GM12891 (cell line): ENCODE data around the gene NISCH.

Experiments
- POLR2A ChIP-seq: IDR thresholded peaks from 2 replicates; pipeline ENCODE4 v1.6.1; 2011; ENCODE audit warnings: low read depth, low read length, control low read depth
- TAF1 ChIP-seq: IDR thresholded peaks from 2 replicates; pipeline ENCODE4 v1.6.1; 2011; ENCODE audit warnings: low read depth, low read length, control low read depth

DNA sequence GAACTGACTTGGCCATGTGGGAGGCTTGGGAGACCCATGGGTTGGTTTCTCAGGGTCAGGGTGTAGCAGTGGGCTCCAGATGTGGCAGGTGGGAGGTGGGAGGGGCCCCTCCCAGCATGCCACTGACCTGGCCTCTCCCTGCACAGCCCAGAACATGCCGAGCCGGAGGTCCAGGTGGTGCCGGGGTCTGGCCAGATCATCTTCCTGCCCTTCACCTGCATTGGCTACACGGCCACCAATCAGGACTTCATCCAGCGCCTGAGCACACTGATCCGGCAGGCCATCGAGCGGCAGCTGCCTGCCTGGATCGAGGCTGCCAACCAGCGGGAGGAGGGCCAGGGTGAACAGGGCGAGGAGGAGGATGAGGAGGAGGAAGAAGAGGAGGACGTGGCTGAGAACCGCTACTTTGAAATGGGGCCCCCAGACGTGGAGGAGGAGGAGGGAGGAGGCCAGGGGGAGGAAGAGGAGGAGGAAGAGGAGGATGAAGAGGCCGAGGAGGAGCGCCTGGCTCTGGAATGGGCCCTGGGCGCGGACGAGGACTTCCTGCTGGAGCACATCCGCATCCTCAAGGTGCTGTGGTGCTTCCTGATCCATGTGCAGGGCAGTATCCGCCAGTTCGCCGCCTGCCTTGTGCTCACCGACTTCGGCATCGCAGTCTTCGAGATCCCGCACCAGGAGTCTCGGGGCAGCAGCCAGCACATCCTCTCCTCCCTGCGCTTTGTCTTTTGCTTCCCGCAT lies 31.8 kb downstream of the NISCH start:
- TF ChIP-seq POLR2A (no peak), TAF1 (no peak)
